ENCODE measurements around the gene SFTA2.

DNA sequence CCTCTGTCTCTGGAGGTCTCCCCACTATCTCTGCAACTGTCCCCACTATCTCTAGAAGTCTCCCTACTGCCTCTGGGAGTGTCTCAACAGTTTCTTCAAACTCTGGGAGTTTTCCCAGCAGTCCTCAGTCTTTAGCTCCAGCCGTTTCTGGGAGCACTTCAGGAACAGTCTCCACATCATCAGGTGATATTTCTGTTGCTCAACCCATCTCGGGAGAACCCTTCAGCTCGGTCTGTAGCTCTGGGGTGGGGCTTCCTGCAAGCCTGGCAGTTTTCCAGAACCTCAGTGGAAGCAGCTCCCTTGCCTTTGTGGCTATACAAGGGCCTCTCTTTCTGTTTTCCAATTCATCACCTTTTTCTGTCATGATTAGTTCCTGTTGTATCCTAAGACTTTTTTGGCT, 3.0 kb upstream of the SFTA2 start:
- TF ChIP-seq, protein P1, sequence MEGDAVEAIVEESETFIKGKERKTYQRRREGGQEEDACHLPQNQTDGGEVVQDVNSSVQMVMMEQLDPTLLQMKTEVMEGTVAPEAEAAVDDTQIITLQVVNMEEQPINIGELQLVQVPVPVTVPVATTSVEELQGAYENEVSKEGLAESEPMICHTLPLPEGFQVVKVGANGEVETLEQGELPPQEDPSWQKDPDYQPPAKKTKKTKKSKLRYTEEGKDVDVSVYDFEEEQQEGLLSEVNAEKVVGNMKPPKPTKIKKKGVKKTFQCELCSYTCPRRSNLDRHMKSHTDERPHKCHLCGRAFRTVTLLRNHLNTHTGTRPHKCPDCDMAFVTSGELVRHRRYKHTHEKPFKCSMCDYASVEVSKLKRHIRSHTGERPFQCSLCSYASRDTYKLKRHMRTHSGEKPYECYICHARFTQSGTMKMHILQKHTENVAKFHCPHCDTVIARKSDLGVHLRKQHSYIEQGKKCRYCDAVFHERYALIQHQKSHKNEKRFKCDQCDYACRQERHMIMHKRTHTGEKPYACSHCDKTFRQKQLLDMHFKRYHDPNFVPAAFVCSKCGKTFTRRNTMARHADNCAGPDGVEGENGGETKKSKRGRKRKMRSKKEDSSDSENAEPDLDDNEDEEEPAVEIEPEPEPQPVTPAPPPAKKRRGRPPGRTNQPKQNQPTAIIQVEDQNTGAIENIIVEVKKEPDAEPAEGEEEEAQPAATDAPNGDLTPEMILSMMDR (IDR thresholded peaks at IDR 0.05): no peak
- no peak for TF ChIP-seq POLR2A (IDR thresholded peaks at IDR 0.05)

Measured in esophagus squamous epithelium (tissue), 4 donors.